Measurements from ENCODE around the gene AUTS2. TPM values are rescaled to one million over a fixed set of nuclear protein-coding genes. Genes with fewer than 3 reads are reported as not detected.
A peak's percentile ranks its signal among the peaks of the same experiment; 100 is the strongest.
"Not testable (repeated sequence)": the region's sequence is repeated elsewhere in the genome, so short reads cannot be mapped to it uniquely, and the experiment has no call there.

Gene AUTS2
- polyA plus RNA-seq, 1 donor from 2014 or later = 8.9 TPM

DNA sequence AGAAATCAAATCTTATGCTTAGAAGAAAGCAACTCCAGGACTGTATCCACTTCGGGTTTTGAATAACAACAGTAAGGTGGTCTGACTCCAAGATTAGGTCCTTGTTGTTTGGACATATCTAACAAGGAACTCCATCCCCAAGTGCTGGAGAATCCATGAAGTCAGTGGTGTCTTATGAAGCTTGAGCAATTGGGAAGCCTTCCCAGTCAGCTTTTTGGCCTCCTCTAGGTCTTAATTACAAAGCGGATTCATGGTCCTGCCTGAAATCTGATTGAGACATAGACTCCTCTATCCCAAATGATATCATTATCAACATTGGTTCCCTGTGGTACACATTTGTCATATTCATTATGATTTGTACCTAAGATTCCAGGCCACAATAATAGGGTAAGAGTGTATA lies 642.6 kb downstream of the AUTS2 start:
- Mint-ChIP-seq H3K36me3 (peaks cover 2% of the 10 kb centered on the region), H3K27ac (no peak overlapping the region), H3K27me3 (no peaks in the 10 kb centered on the region), H3K4me3 (no peak overlapping the region), H3K4me1 (peaks cover 3 to 15% (median 15%) of the 10 kb centered on the region in 3 donors), H3K9me3 (no peaks in the 10 kb centered on the region)

DNA sequence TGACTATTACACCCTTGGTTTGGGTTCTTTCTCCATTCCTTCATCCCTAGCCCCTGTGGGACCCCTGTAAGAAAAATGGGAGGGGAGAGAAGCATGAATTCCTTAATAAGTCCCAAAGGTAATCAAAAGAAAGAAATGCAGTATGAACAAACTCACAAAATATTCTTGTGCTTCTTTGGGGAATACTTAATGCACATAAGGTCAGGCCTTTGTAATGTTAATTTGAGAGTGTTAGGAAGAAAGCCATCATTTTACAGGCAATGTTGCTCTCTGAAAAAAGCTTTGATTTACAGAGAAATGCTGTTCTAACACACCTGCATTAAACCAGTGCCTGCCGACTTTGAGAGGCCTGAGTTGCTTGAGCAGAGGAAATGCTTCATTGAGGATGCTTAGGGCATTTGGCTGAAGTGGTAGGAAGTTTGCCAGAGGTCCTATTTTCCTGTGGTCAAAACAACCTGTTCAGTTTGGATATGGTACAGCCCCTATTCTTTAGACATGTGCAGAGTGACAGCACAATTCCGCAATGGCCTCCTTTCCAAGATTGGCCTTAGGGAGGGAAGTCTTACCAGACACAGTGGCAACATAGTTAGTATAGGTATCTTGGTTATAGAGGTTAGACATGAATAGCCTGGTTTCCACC lies 643.4 kb downstream of the AUTS2 start:
- Mint-ChIP-seq H3K27ac (no peak overlapping the region), H3K9me3 (no peaks in the 10 kb centered on the region), H3K36me3 (peaks cover 2% of the 10 kb centered on the region), H3K4me1 (peaks cover 3 to 15% (median 15%) of the 10 kb centered on the region in 3 donors), H3K27me3 (no peaks in the 10 kb centered on the region), H3K4me3 (no peak overlapping the region)

DNA sequence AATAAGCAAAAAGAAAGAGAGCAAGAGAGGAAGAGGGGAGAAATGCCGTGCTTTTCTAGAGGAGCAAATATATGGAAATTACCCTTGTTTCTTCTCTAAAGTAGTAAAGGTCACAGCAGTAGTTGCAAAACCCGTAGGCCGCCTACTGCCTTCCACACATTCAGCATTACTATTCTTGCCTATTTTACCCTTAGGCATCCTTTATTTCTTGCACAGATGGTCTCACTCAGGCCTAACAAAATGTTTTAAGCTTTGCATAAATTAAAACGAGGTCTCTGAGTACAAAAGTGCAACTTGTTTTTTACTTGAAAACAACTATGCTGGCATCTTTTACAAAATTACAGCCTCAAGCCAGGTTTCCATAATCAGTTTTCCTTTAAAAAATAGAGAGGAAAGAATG lies 644.6 kb downstream of the AUTS2 start:
- Mint-ChIP-seq H3K9me3 (peaks cover 0 to 1% (median 0%) of the 10 kb centered on the region in 3 donors), H3K36me3 (peaks cover 2% of the 10 kb centered on the region), H3K4me3 (no peak overlapping the region), H3K4me1 (peaks cover 2 to 10% (median 9%) of the 10 kb centered on the region in 3 donors), H3K27ac (no peak overlapping the region), H3K27me3 (no peaks in the 10 kb centered on the region)

DNA sequence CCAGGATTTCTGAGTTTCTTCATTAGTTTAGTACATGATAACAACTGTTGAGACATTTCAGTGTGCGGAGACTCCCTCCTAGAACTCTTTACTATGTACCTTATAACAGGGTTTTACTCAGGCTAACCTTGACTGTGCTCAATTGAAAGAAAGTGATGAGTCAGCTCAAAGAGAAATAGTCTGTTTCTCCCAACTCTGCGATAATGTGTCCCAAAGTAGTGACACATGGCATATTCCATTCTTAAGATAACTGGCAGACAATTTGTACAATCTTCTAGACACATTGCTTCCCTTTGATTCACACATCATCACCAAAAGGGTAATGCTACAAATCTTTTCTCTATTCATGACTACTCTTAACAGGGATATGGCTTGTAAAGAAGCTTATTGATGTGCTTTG lies 645.2 kb downstream of the AUTS2 start:
- Mint-ChIP-seq H3K27me3 (no peaks in the 10 kb centered on the region), H3K36me3 (peaks cover 2% of the 10 kb centered on the region), H3K27ac (no peak overlapping the region), H3K4me1 (peaks cover 0 to 4% (median 3%) of the 10 kb centered on the region in 3 donors), H3K9me3 (peaks cover 0 to 7% (median 0%) of the 10 kb centered on the region in 3 donors), H3K4me3 (no peak overlapping the region)

DNA sequence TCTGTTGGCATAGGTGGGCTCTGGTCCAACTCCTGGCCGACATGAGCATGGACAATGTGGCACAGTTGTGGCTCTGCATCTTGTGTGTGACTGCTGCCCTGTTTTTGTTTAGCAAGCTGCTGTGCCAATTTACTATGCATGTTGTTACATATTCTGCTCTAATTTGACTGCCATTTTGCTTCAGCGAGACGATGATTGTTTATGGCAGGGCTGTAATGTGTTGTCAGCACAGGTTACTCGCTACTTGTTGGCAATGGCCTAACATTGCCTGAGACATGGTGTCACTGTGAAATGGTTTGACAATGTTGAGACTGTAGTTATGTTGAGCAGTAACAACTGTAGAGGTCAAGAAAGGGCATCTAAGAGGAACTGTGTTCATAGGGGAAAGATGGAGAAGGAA lies 659.6 kb downstream of the AUTS2 start:
- Mint-ChIP-seq H3K27ac (no peak overlapping the region), H3K27me3 (no peaks in the 10 kb centered on the region), H3K4me1 (peaks cover 0 to 2% (median 0%) of the 10 kb centered on the region in 3 donors), H3K36me3 (peaks cover 7% of the 10 kb centered on the region), H3K4me3 (no peak overlapping the region), H3K9me3 (no peaks in the 10 kb centered on the region)

DNA sequence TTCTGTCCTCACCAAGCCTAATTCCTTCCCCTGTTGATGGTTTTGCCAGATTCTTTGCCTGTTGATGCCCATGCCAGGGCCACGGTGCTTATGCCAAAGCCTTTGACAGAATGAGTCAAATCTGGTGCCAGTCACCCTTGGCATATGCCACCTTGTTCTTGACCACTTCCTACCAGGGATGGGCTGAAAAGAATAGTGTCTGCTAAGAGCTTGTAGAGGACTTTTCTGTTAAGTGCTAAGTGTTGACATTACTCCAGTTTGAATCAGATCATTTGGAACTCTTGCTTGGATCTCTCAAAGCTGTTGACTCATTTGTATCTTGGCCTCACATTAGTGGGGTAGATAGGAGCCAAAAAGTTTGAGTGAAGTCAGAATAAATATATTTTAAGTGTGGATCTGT lies 661.2 kb downstream of the AUTS2 start:
- no peaks in the 10 kb centered on the region for H3K4me1 Mint-ChIP-seq
- peaks cover 8% of the 10 kb centered on the region for H3K36me3 Mint-ChIP-seq
- H3K4me3 Mint-ChIP-seq = no peak overlapping the region
- no peaks in the 10 kb centered on the region for H3K27me3 Mint-ChIP-seq
- no peak overlapping the region for H3K27ac Mint-ChIP-seq
- H3K9me3 Mint-ChIP-seq = no peaks in the 10 kb centered on the region

DNA sequence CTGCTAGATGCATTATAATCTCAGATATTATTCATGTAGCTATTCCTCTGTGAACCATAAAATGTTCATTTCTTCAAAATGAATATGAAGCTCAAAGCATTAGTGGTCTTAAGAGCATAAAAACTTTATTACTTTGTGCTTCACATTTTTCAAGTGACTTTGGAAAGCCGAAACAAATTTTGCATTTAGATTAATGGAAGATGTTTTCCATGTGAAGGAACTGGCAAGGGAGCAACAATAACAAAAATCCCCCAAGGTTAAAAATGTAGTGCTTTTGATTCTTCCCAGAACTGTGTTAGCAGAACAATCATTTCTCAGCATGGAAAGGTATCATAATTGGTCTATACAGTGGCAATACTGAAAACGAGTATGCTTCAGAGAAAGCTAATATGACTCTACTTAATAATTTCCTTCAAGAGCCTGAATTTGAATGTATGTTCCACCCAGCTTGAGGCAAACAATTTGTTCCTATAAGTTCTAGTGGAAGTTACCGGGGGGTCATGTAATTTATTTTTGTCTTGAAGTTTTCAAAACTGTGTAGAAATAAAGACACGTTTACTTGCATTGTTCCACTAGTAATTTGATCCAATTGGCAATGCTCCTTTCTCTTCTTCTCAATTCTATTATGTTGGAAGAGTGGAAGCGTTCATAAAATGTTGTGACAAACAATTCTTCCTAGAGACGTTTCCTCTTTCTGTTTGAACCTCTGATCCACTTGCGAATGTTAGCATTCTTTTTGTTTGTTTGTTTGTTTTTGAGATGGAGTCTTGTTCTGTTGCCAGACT lies 665.4 kb downstream of the AUTS2 start:
- no peak overlapping the region for H3K27ac Mint-ChIP-seq
- H3K4me1 Mint-ChIP-seq = no peaks in the 10 kb centered on the region
- no peaks in the 10 kb centered on the region for H3K27me3 Mint-ChIP-seq
- no peaks in the 10 kb centered on the region for H3K9me3 Mint-ChIP-seq
- no peak overlapping the region for H3K4me3 Mint-ChIP-seq
- peaks cover 9% of the 10 kb centered on the region for H3K36me3 Mint-ChIP-seq

DNA sequence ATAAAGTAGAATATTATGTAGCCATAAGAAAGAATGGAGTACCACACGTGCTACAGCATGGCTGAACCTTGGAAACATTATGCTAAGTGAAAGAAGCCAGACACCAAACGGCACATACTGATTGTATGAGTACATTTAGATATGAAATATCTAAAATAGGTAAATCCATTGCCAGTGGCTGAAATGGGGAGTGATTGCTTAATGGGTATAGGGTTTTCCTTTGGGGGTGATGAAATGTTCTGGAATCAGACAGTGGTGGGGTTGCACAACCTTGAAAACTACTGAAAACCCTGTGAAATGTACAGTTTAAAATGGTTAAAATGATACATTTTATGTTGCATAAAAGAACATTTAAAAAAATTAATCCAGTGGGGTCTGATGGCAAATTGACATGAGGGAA lies 667.9 kb downstream of the AUTS2 start:
- H3K4me3 Mint-ChIP-seq = no peak overlapping the region
- no peaks in the 10 kb centered on the region for H3K9me3 Mint-ChIP-seq
- H3K27ac Mint-ChIP-seq = no peak overlapping the region
- H3K4me1 Mint-ChIP-seq = no peaks in the 10 kb centered on the region
- peaks cover 6% of the 10 kb centered on the region for H3K36me3 Mint-ChIP-seq
- no peaks in the 10 kb centered on the region for H3K27me3 Mint-ChIP-seq

DNA sequence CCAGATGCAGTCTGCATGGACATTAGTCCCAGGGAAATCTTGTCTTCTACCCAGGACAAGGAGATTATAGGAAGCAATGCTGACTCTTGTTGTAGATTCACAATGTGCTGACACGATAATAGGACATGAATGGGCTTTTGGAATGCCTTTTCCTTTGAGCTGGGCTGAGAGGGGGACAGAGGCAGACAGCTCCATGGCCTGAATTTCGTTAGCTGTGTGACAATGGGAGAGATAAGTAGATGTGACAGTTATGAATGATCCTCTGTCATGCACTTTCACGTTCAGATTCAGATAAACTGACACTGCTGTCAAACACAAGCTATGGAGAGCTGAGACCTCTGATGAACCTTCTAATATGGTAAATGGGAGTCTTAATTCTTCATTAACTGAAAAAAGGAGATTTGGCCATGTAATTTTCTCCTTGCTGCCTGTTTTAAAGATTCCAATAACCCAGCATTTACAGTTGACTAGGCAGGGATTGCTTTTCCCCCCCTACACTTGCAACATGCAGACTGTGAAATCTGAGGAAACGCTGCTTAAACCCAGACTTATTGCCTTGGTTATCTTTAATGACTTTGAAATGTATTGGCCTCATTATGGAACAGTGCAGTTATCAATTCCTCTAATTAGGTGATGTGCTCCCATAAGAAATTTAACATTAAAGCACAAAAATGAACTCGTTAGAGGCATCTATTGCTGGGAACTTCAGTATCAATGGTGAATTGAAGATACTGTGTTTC lies 669.3 kb downstream of the AUTS2 start:
- H3K4me3 Mint-ChIP-seq = no peak overlapping the region
- H3K4me1 Mint-ChIP-seq = no peaks in the 10 kb centered on the region
- H3K27me3 Mint-ChIP-seq = no peaks in the 10 kb centered on the region
- H3K9me3 Mint-ChIP-seq = no peaks in the 10 kb centered on the region
- peak overlapping the region in 1 of 3 donors; percentile 9 for H3K27ac Mint-ChIP-seq
- peaks cover 5% of the 10 kb centered on the region for H3K36me3 Mint-ChIP-seq

DNA sequence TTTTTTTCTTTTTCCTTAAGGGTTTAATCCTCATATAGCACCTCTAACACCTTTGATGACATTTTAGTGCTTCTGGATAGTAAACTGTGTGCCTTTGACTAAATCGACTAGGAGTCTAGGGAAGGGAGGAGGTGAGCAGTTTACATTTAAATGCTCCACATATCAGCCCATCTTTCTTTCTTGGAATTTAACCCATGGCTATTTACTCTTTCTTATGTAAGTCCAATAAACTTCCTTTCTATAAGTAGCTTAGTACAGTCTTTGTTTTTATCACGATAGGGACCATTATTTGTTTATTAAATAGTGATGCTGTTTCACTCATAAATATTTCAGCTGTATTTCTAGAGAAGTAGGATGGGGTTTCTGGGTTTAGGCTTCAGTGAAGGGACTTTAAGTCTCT lies 669.9 kb downstream of the AUTS2 start:
- Mint-ChIP-seq H3K9me3 (no peaks in the 10 kb centered on the region), H3K27ac (peak overlapping the region in 1 of 3 donors; percentile 31), H3K4me3 (no peak overlapping the region), H3K27me3 (no peaks in the 10 kb centered on the region), H3K36me3 (peaks cover 6% of the 10 kb centered on the region), H3K4me1 (no peaks in the 10 kb centered on the region)

DNA sequence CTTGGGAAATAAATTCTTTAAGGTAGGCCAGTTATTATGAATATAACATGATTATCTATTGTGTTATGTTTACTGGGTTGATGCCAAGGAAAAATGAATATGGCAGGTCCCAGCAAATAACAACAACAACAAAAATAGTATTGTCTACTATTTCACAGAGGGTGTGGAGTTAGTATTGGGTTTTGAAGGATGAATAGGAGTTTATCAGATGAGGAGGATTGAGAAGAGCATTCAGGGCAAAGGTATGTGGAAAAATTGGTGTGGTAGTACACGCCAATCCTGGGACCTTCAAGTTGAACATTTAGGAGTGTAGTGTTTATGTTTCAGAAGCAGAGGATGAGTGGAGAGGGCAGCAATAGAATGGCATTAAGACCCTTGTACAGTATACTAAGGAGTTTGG lies 671.9 kb downstream of the AUTS2 start:
- Mint-ChIP-seq H3K36me3 (peaks cover 5% of the 10 kb centered on the region), H3K4me3 (no peak overlapping the region), H3K4me1 (no peaks in the 10 kb centered on the region), H3K27me3 (no peaks in the 10 kb centered on the region), H3K9me3 (no peaks in the 10 kb centered on the region), H3K27ac (no peak overlapping the region)

DNA sequence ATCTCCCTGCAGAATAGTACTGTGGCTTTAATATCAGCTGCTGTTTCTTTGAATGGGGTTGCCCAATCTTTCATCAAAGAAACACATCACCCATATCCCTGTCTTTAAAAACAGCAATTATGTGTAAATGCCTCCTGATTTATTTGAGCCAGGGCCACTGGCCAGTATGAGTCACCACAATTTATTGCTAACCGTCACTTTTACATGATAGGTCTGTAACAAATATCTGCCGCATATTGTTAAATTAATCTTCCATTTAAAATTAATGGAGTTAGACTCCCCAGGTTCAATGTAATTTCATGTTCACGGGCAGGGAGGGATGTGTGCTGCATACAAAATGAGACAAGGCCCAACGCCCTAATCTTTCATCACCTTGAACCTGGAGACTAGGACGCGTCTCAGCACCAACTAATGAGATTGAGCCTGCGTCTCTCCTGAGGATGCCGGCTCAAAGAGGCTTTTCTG lies 673.4 kb downstream of the AUTS2 start:
- Mint-ChIP-seq H3K27ac (no peak overlapping the region), H3K9me3 (peaks cover 0 to under 1% (median 0%) of the 10 kb centered on the region in 3 donors), H3K36me3 (peaks cover 5% of the 10 kb centered on the region), H3K4me3 (no peak overlapping the region), H3K27me3 (no peaks in the 10 kb centered on the region), H3K4me1 (peaks cover 0 to 2% (median 2%) of the 10 kb centered on the region in 3 donors)

DNA sequence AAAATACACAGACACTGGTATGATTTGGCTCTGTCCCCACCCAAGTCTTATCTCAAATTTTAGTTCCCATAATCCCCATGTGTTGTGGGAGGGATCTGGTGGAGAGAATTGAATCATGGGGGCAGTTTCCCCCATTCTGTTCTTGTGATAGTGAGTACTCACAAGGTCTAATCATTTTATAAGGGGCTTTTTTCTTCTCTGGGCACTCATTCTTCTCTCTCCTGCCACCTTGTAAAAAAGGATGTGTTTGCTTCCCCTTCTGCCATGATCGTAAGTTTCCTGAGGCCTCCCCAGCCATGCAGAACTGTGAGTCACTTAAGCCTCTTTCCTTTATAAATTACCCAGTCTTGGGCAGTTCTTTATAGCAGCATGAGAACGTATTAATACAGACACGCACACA lies 677.3 kb downstream of the AUTS2 start:
- H3K27me3 Mint-ChIP-seq, H3K4me1 Mint-ChIP-seq, H3K36me3 Mint-ChIP-seq, H3K27ac Mint-ChIP-seq, H3K4me3 Mint-ChIP-seq, H3K9me3 Mint-ChIP-seq: not testable (repeated sequence)

DNA sequence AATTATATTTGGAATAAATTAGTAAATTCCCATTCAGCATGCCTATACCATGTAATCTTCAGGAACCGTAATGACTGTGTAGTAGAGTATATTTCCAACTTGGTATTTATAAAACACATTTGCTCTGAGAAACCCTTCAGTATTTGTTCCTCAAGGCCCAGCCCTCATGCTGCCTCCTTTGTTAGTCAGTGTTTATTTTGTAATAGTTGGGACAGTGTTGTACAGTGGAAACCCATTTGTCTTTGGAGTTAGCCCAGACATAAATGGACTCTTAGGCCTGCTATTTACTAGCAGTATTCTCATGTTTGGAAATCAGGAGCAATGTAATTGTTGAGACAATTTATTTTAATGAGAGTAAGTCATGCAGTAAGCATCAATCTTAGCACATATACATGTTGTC lies 686.9 kb downstream of the AUTS2 start:
- H3K27me3 Mint-ChIP-seq = no peaks in the 10 kb centered on the region
- H3K36me3 Mint-ChIP-seq = peaks cover 2% of the 10 kb centered on the region
- no peaks in the 10 kb centered on the region for H3K4me1 Mint-ChIP-seq
- no peak overlapping the region for H3K4me3 Mint-ChIP-seq
- H3K9me3 Mint-ChIP-seq = peaks cover 0 to 2% (median 0%) of the 10 kb centered on the region in 3 donors
- H3K27ac Mint-ChIP-seq = no peak overlapping the region

DNA sequence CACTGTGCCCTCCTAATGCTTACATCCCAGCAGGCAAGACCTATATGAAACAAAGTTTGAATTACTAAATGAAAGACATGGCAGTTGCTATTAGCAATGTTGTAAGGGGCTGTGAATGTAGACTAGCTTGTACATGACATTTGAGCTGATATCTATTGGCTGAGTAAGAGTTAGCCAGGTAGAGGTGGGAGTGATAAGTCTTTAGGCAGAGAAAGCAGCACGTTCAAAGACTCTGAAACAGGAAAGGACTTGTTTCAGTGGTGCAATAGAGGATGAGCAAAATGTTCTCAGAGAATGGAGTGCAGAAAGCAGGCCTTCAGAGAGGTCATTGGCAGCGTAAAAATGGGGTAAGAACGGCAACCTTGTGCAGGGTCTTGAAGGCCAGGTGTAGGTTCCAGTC lies 687.6 kb downstream of the AUTS2 start:
- no peaks in the 10 kb centered on the region for H3K27me3 Mint-ChIP-seq
- no peak overlapping the region for H3K27ac Mint-ChIP-seq
- no peaks in the 10 kb centered on the region for H3K4me1 Mint-ChIP-seq
- peaks cover 2% of the 10 kb centered on the region for H3K36me3 Mint-ChIP-seq
- peaks cover 0 to 2% (median 0%) of the 10 kb centered on the region in 3 donors for H3K9me3 Mint-ChIP-seq
- H3K4me3 Mint-ChIP-seq = no peak overlapping the region

All from IgD-negative memory B cell (primary cell).